B cell (primary cell): ENCODE measurements around the gene CLASP1. TPM values are rescaled to one million over a fixed set of nuclear protein-coding genes. Genes with fewer than 3 reads are reported as not detected.
"Not testable (repeated sequence)": the region's sequence is repeated elsewhere in the genome, so short reads cannot be mapped to it uniquely, and the experiment has no call there.

Source experiments
- ATAC-seq: fragments of 200-7000 bp; cut with Tn5 transposase; one replicate; pipeline ENCODE4 v1.10.0; 2021; ENCODE audit warnings: low read depth, mild to moderate bottlenecking, moderate number of reproducible peaks, moderate library complexity
- CTCF ChIA-PET: fragments of 350-600 bp; sonication (Branson Sonifier 250); formaldehyde crosslinking; loops from one replicate; lab custom pipeline; 2021; ENCODE audit warnings: antibody characterized with exemption, inconsistent platforms; lab: Charles Lee
- POLR2A ChIA-PET: fragments of 350-600 bp; sonication (Branson Sonifier 250); formaldehyde crosslinking; loops from one replicate; lab custom pipeline; 2021; ENCODE audit warnings: antibody characterized with exemption; lab: Charles Lee
- DNase-seq: peaks from one replicate; pipeline ENCODE4 v3.0.0; 2013
- H2AFZ ChIP-seq: 2 replicates; pipeline ENCODE4 v1.6.1; 2012; ENCODE audit warnings: mild to moderate bottlenecking, low read depth, low read length; ENCODE audit not compliant: insufficient read depth, poor library complexity, severe bottlenecking
- H3K27ac ChIP-seq, 2 donors: 1 replicate in 1 of 2; 2 replicates in 1 of 2; pipeline ENCODE4 v1.5.1; 2012 to 2013; ENCODE audit warnings: low read length in 2 of 2, mild to moderate bottlenecking in 2 of 2, moderate library complexity in 1 of 2
- H3K27me3 ChIP-seq, 4 experiments: fragments of 200-600 bp in 1 of 4; sonication (generic) in 1 of 4; replicated peaks in 1 of 4; 1 replicate in 2 of 4; 2 replicates in 2 of 4; pipeline versions ENCODE4 v1.6.1 to v1.7.0; 2013 to 2016; ENCODE audit warnings: low read length in 3 of 4, mild to moderate bottlenecking in 2 of 4, mixed read lengths in 1 of 4, moderate library complexity in 1 of 4; ENCODE audit not compliant: insufficient read depth in 4 of 4, control insufficient read depth in 3 of 4; ENCODE audit errors: control extremely low read depth in 1 of 4
- H3K36me3 ChIP-seq, 2 experiments: replicated peaks in 1 of 2; 1 replicate in 1 of 2; 2 replicates in 1 of 2; pipeline versions ENCODE4 v1.6.1 to v1.7.1; 2013; ENCODE audit warnings: low read length in 1 of 2; ENCODE audit not compliant: insufficient read depth in 2 of 2, control insufficient read depth in 1 of 2; ENCODE audit errors: control extremely low read depth in 1 of 2, extremely low read depth in 1 of 2
- H3K4me1 ChIP-seq, 2 donors: fragments of 200-600 bp in 1 of 2; sonication (generic) in 1 of 2; 1 replicate in 1 of 2; 2 replicates in 1 of 2; pipeline versions ENCODE4 v1.5.1 to v1.6.1; 2013 to 2017; ENCODE audit warnings: low read length in 2 of 2; ENCODE audit not compliant: control insufficient read depth in 2 of 2, insufficient read depth in 2 of 2
- H3K4me2 ChIP-seq: replicated peaks from 2 replicates; pipeline ENCODE3; 2012; ENCODE audit warnings: mild to moderate bottlenecking, low read depth, low read length; ENCODE audit not compliant: poor library complexity, severe bottlenecking
- H3K4me3 ChIP-seq, 5 experiments: fragments of 200-600 bp in 1 of 5; sonication (generic) in 1 of 5; 1 replicate in 3 of 5; 2 replicates in 2 of 5; pipeline versions ENCODE4 v1.5.1 to v1.7.0; 2011 to 2016; ENCODE audit warnings: low read length in 4 of 5, mild to moderate bottlenecking in 4 of 5, low read depth in 2 of 5, control low read depth in 1 of 5, moderate library complexity in 1 of 5; ENCODE audit not compliant: insufficient read depth in 1 of 5; ENCODE audit errors: control extremely low read depth in 1 of 5, extremely low read depth in 1 of 5
- H3K79me2 ChIP-seq: fragments of 200-600 bp; sonication (generic); one replicate; pipeline ENCODE4 v1.6.0; 2016; ENCODE audit warnings: low read length; ENCODE audit not compliant: control insufficient read depth, insufficient read depth
- H3K9ac ChIP-seq: fragments of 200-600 bp; sonication (generic); 2 replicates; pipeline ENCODE4 v1.6.1; 2017; ENCODE audit warnings: mild to moderate bottlenecking, low read length, moderate library complexity
- H3K9me3 ChIP-seq, 3 donors: one replicate each; pipeline versions ENCODE4 v1.6.1 to v1.7.1; 2013; ENCODE audit warnings: low read length in 2 of 3; ENCODE audit not compliant: control insufficient read depth in 2 of 3, insufficient read depth in 1 of 3; ENCODE audit errors: control extremely low read depth in 1 of 3
- H4K20me1 ChIP-seq: 2 replicates; pipeline ENCODE4 v1.6.0; 2012; ENCODE audit warnings: mild to moderate bottlenecking, low read length; ENCODE audit not compliant: insufficient read depth, control insufficient read depth, poor library complexity, severe bottlenecking
- H3K27ac Mint-ChIP-seq: one replicate; pipeline ENCODE4 v1.8.0; 2021; ENCODE audit warnings: mixed read lengths
- H3K27me3 Mint-ChIP-seq: one replicate; pipeline ENCODE4 v1.8.0; 2021; ENCODE audit warnings: mixed read lengths
- H3K4me1 Mint-ChIP-seq: one replicate; pipeline ENCODE4 v1.8.0; 2021; ENCODE audit warnings: mixed read lengths
- H3K4me3 Mint-ChIP-seq: one replicate; pipeline ENCODE4 v1.8.0; 2021; ENCODE audit warnings: mixed read lengths
- H3K9me3 Mint-ChIP-seq: one replicate; pipeline ENCODE4 v1.8.0; 2022; ENCODE audit warnings: mixed read lengths; ENCODE audit not compliant: insufficient read depth
- EZH2 ChIP-seq: IDR thresholded peaks from 2 replicates; pipeline ENCODE4 v1.6.1; 2012; ENCODE audit warnings: borderline replicate concordance, low read depth, mild to moderate bottlenecking, moderate library complexity, low read length; ENCODE audit not compliant: insufficient read depth, poor library complexity, severe bottlenecking
- WGBS: methylation state at CpG from one replicate; pipeline ENCODE4 v1.1.5; 2013; ENCODE audit warnings: missing lambda C conversion rate; ENCODE audit not compliant: insufficient coverage; 5-methylcytosine and 5-hydroxymethylcytosine counted together
- intact Hi-C: fragments of 100-400 bp; cut with micrococcal nuclease; formaldehyde crosslinking; loops from one replicate; pipeline ENCODE4 v1.10.0; 2022
- polyA plus RNA-seq: library from polyadenylated mRNA; depleted of rRNA; stranded (reverse); fragments of >200 nt; gene quantifications from 2 replicates; pipeline ENCODE4 v1.2.3, GENCODE V29; 2012
- total RNA-seq, 2 donors: library from RNA; stranded (reverse); fragments of 120-200 nt in 1 of 2; gene quantifications; 1 replicate in 1 of 2; 2 replicates in 1 of 2; pipeline versions ENCODE4 v1.2.3 to v1.2.4, GENCODE V29; 2013 to 2022
- TF ChIP-seq, protein P1 (sequence below): fragments of 200-600 bp; IDR thresholded peaks from one replicate; pipeline ENCODE4 v1.8.0; 2022; ENCODE audit warnings: antibody characterized with exemption, mild to moderate bottlenecking

Gene CLASP1
- total and polyA plus RNA-seq, 2 donors (not counting 1 experiment from before 2014, with no cell fraction given) = 8.7 to 88.0 TPM

DNA sequence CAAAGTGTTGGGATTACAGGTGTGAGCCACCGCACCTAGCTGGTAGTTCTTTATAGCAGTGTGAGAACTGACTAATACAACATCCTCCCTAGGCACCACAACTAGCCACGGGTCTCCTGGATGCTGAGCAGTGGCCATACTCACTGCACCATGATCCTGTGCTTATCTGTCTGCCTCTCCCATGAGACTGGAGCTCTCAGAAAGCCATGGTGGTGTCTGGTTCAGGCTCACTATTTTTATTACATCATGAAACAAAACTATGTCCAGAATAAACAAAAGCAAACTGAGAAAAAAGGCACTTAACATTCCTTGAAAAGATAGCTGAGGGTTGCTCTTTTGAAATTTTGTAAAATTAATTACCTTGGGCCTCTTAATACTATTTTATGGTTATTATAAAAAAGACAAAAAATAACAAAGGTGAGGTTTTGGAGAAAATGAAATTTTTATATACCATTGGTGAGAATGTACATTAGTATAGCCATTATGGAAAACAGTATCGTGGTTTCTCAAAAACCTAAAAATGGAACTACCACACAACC, 273.6 kb downstream of the CLASP1 start:
- no peak overlapping the region for H3K4me3 Mint-ChIP-seq
- Histone ChIP-seq H3K9ac (no peak overlapping the region), H3K27ac (no peak overlapping the region), H2AFZ (no peak overlapping the region), H4K20me1 (no peaks in the 10 kb centered on the region), H3K79me2 (no peaks in the 10 kb centered on the region), H3K9me3 (peaks cover 0 to 8% (median 4%) of the 10 kb centered on the region in 3 donors), H3K4me3 (no peak overlapping the region), H3K36me3 (peaks cover 10 to 52% of the 10 kb centered on the region in 2 experiments), H3K4me1 (no peaks in the 10 kb centered on the region), H3K4me2 (no peak overlapping the region), H3K27me3 (no peaks in the 10 kb centered on the region)
- DNase-seq (no peak), ATAC-seq (no peak)
- intact Hi-C loops = no loop called here
- 86% methylated on average over 1 of the region's 3 CpGs for WGBS
- no peaks in the 10 kb centered on the region for H3K9me3 Mint-ChIP-seq
- ChIA-PET POLR2A (no interaction called here), CTCF (no interaction called here)
- no peak for TF ChIP-seq EZH2
- TF ChIP-seq, protein P1, sequence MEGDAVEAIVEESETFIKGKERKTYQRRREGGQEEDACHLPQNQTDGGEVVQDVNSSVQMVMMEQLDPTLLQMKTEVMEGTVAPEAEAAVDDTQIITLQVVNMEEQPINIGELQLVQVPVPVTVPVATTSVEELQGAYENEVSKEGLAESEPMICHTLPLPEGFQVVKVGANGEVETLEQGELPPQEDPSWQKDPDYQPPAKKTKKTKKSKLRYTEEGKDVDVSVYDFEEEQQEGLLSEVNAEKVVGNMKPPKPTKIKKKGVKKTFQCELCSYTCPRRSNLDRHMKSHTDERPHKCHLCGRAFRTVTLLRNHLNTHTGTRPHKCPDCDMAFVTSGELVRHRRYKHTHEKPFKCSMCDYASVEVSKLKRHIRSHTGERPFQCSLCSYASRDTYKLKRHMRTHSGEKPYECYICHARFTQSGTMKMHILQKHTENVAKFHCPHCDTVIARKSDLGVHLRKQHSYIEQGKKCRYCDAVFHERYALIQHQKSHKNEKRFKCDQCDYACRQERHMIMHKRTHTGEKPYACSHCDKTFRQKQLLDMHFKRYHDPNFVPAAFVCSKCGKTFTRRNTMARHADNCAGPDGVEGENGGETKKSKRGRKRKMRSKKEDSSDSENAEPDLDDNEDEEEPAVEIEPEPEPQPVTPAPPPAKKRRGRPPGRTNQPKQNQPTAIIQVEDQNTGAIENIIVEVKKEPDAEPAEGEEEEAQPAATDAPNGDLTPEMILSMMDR = no peak
- H3K27me3 Mint-ChIP-seq = no peaks in the 10 kb centered on the region
- no peak overlapping the region for H3K27ac Mint-ChIP-seq
- H3K4me1 Mint-ChIP-seq = no peaks in the 10 kb centered on the region

DNA sequence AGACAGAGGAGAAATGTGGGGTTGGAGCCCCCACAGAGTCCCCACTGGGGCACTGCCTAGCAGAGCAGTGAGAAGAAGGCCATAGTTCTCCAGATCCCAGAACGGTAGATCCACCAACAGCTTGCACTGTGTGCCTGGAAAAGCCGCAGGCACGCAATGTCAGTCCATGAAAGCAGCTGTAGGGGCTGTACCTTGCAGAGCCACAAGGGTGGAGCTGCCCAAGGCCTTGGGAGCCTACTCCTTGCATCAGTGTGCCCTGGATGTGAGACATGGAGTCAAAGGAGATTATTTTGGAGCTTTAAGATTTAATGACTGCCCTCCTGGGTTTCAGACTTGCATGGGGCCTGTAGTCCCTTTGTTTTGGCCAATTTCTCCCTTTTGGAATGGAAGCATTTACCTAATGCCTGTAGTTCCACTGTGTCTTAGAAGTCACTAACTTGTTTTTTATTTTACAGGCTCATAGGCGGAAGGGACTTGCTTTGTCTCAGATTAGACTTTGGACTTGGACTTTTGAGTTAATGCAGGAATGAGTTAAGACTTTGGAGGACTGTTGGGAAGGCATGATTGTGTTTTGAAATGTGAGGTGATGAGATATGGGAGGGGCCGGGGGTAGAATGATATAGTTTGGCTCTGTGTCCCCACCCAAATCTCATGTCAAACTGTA, 274.7 kb downstream of the CLASP1 start:
- H3K27me3 Mint-ChIP-seq, H3K4me3 ChIP-seq, H3K27ac ChIP-seq, POLR2A ChIA-PET, ATAC-seq, H3K27me3 ChIP-seq, CTCF ChIA-PET, H3K4me3 Mint-ChIP-seq, H3K9ac ChIP-seq, H3K4me1 ChIP-seq, H3K4me1 Mint-ChIP-seq, H3K27ac Mint-ChIP-seq, H3K4me2 ChIP-seq, H3K9me3 ChIP-seq, H4K20me1 ChIP-seq, H3K9me3 Mint-ChIP-seq, H3K79me2 ChIP-seq, DNase-seq, intact Hi-C loops, H2AFZ ChIP-seq: not testable (repeated sequence)
- H3K36me3 ChIP-seq = peaks cover 8 to 41% of the 10 kb centered on the region in 2 experiments
- 100% methylated on average over 4 of the region's 5 CpGs for WGBS
